ENCODE measurements around the gene IPPK. TPM values are rescaled to one million over a fixed set of nuclear protein-coding genes. Genes with fewer than 3 reads are reported as not detected.

The IPPK gene
- total RNA-seq, 1 donor from 2014 or later = 7.6 TPM

GRCh38 chr9:92706218-92706940 lies 36.4 kb upstream of the IPPK start:
- ATAC-seq (peak; percentile 57), DNase-seq (no peak)
- intact Hi-C loops (cut with micrococcal nuclease) = no loop called here

GRCh38 chr9:92704528-92704927 lies 34.6 kb upstream of the IPPK start:
- ATAC-seq = no peak
- DNase-seq = no peak
- intact Hi-C loops (cut with micrococcal nuclease) = no loop called here

- DNase-seq = no peak
- no peak for ATAC-seq
- intact Hi-C loops (cut with micrococcal nuclease) = no loop called here
Measured at GRCh38 chr9:92696619-92697018, 26.7 kb upstream of the IPPK start.

- ATAC-seq (no peak), DNase-seq (no peak)
- intact Hi-C loops (cut with micrococcal nuclease) = no loop called here
Measured at GRCh38 chr9:92686954-92687353, 17.0 kb upstream of the IPPK start.

- DNase-seq = no peak
- intact Hi-C loops (cut with micrococcal nuclease) = no loop called here
- no peak for ATAC-seq
Measured at GRCh38 chr9:92685022-92685421, 15.1 kb upstream of the IPPK start.

- intact Hi-C loops (cut with micrococcal nuclease) = no loop called here
- ATAC-seq (no peak), DNase-seq (no peak)
Measured at GRCh38 chr9:92682269-92682668, 12.3 kb upstream of the IPPK start.

- intact Hi-C loops (cut with micrococcal nuclease) = no loop called here
- DNase-seq = no peak
- ATAC-seq = no peak
Measured at GRCh38 chr9:92680166-92681119, 10.5 kb upstream of the IPPK start.

- DNase-seq (no peak), ATAC-seq (no peak)
- intact Hi-C loops (cut with micrococcal nuclease) = no loop called here
Measured at GRCh38 chr9:92679413-92680165, 9.7 kb upstream of the IPPK start.

- ATAC-seq (no peak), DNase-seq (peak; percentile 63)
- intact Hi-C loops (cut with micrococcal nuclease) = no loop called here
Measured at GRCh38 chr9:92671323-92671722, 1.4 kb upstream of the IPPK start.

GRCh38 chr9:92669527-92669889 lies 423 bp downstream of the IPPK start:
- intact Hi-C loops (cut with micrococcal nuclease) = no loop called here
- peak; percentile 62 for DNase-seq
- ATAC-seq = peak; percentile 33

- DNase-seq (peak; percentile 59), ATAC-seq (peak; percentile 60)
- intact Hi-C loops (cut with micrococcal nuclease) = no loop called here
Measured at GRCh38 chr9:92668746-92669526, 995 bp downstream of the IPPK start.

GRCh38 chr9:92666912-92667532 lies 2.9 kb downstream of the IPPK start:
- DNase-seq (no peak), ATAC-seq (no peak)
- intact Hi-C loops (cut with micrococcal nuclease) = no loop called here

- intact Hi-C loops (cut with micrococcal nuclease) = no loop called here
- DNase-seq (no peak), ATAC-seq (no peak)
Measured at GRCh38 chr9:92666236-92666635, 3.7 kb downstream of the IPPK start.

- DNase-seq (no peak), ATAC-seq (no peak)
- intact Hi-C loops (cut with micrococcal nuclease) = no loop called here
Measured at GRCh38 chr9:92665836-92666235, 4.1 kb downstream of the IPPK start.

GRCh38 chr9:92664394-92665152 lies 5.4 kb downstream of the IPPK start:
- intact Hi-C loops (cut with micrococcal nuclease) = no loop called here
- DNase-seq = no peak
- no peak for ATAC-seq

GRCh38 chr9:92663951-92664350 lies 6.0 kb downstream of the IPPK start:
- no peak for ATAC-seq
- intact Hi-C loops (cut with micrococcal nuclease) = no loop called here
- DNase-seq = no peak

GRCh38 chr9:92663126-92663525 lies 6.8 kb downstream of the IPPK start:
- no peak for ATAC-seq

GRCh38 chr9:92661743-92662142 lies 8.2 kb downstream of the IPPK start:
- no peak for DNase-seq
- intact Hi-C loops (cut with micrococcal nuclease) = no loop called here

More at GRCh38 chr9:92663126-92663525, 6.8 kb downstream of the IPPK start:
- no peak for DNase-seq
- intact Hi-C loops (cut with micrococcal nuclease) = no loop called here

More at GRCh38 chr9:92661743-92662142, 8.2 kb downstream of the IPPK start:
- no peak for ATAC-seq
